GM23338 (cell line): ENCODE measurements around the gene VPS50.

Experiments used
- CREB1 ChIP-seq: fragments of 250-450 bp; sonication (Bioruptor Pico); IDR thresholded peaks from 2 replicates; pipeline ENCODE4 v1.5.0; 2020; ENCODE audit warnings: low read depth, mild to moderate bottlenecking, moderate library complexity
- EZH2 ChIP-seq: fragments of 200-600 bp; sonication (generic); IDR thresholded peaks from one replicate; pipeline ENCODE4 v1.8.0; 2017; ENCODE audit warnings: antibody characterized with exemption, mild to moderate bottlenecking, low read depth; ENCODE audit not compliant: unreplicated experiment
- EZH2phosphoT487 ChIP-seq: fragments of 200-600 bp; sonication (generic); IDR thresholded peaks from one replicate; pipeline ENCODE4 v1.8.1; 2018; ENCODE audit warnings: antibody characterized with exemption; ENCODE audit not compliant: unreplicated experiment
- JUNB ChIP-seq: IDR thresholded peaks from one replicate; pipeline ENCODE4 v1.6.1; 2016; ENCODE audit warnings: antibody characterized with exemption; ENCODE audit not compliant: unreplicated experiment
- NANOG ChIP-seq: IDR thresholded peaks from 2 replicates; pipeline ENCODE4 v1.6.1; 2016; ENCODE audit warnings: antibody characterized with exemption, borderline replicate concordance
- POLR2AphosphoS5 ChIP-seq: IDR thresholded peaks from 2 replicates; pipeline ENCODE4 v1.6.1; 2016; ENCODE audit warnings: antibody characterized with exemption, low read depth
- STAT1 ChIP-seq: IDR thresholded peaks from one replicate; pipeline ENCODE4 v1.6.1; 2016; ENCODE audit warnings: antibody characterized with exemption; ENCODE audit not compliant: unreplicated experiment
- ZNF114 ChIP-seq: fragments of 250-450 bp; sonication (Bioruptor Pico); IDR thresholded peaks from 2 replicates; pipeline ENCODE4 v1.5.0; 2020; ENCODE audit warnings: mild to moderate bottlenecking, moderate library complexity
- ZNF331 ChIP-seq: fragments of 250-450 bp; sonication (Bioruptor Pico); IDR thresholded peaks from 2 replicates; pipeline ENCODE4 v1.5.0; 2020; ENCODE audit warnings: low read depth, mild to moderate bottlenecking, moderate library complexity
- TF ChIP-seq, protein P1 (sequence below): IDR thresholded peaks from 2 replicates; pipeline ENCODE4 v1.6.1; 2016; ENCODE audit warnings: antibody characterized with exemption
- TF ChIP-seq, protein P2 (sequence below), 2 experiments: fragments of 200-600 bp in 1 of 2; sonication (generic) in 1 of 2; conservative IDR thresholded peaks; 2 replicates each; pipeline versions ENCODE4 v1.5.1 to v1.6.1; 2016 to 2017; ENCODE audit warnings: antibody characterized with exemption in 2 of 2, low read depth in 2 of 2, mild to moderate bottlenecking in 2 of 2, moderate library complexity in 1 of 2
- TF ChIP-seq, protein P3 (sequence below): fragments of 250-450 bp; sonication (Bioruptor Pico); IDR thresholded peaks from 2 replicates; pipeline ENCODE4 v1.5.0; 2020; ENCODE audit warnings: mild to moderate bottlenecking, moderate library complexity
- TF ChIP-seq, protein P4 (sequence below): IDR thresholded peaks from one replicate; pipeline ENCODE4 v1.6.1; 2018; ENCODE audit warnings: antibody characterized with exemption; ENCODE audit not compliant: unreplicated experiment

DNA sequence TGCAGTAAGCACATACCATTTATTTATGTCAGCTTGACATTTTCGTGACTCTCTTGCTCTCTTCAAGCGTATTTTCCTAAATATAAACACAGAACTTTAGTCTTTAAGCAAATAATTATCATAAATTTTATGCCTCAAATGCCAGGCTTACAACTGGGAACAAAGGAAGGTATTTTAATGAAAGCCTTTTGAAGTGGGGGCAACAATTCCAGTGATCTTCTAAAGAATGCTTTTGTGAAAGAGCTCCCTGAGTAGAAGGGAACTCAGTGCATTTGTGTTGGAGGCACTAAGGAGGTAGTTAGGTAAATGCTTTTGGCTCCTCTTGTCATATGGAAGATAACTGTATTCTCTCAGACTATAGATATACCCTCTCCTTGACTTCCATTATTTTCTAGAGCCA, 104.9 kb downstream of the VPS50 start:
- TF ChIP-seq, protein P1, sequence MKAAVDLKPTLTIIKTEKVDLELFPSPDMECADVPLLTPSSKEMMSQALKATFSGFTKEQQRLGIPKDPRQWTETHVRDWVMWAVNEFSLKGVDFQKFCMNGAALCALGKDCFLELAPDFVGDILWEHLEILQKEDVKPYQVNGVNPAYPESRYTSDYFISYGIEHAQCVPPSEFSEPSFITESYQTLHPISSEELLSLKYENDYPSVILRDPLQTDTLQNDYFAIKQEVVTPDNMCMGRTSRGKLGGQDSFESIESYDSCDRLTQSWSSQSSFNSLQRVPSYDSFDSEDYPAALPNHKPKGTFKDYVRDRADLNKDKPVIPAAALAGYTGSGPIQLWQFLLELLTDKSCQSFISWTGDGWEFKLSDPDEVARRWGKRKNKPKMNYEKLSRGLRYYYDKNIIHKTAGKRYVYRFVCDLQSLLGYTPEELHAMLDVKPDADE, result no peak
- TF ChIP-seq, protein P2, sequence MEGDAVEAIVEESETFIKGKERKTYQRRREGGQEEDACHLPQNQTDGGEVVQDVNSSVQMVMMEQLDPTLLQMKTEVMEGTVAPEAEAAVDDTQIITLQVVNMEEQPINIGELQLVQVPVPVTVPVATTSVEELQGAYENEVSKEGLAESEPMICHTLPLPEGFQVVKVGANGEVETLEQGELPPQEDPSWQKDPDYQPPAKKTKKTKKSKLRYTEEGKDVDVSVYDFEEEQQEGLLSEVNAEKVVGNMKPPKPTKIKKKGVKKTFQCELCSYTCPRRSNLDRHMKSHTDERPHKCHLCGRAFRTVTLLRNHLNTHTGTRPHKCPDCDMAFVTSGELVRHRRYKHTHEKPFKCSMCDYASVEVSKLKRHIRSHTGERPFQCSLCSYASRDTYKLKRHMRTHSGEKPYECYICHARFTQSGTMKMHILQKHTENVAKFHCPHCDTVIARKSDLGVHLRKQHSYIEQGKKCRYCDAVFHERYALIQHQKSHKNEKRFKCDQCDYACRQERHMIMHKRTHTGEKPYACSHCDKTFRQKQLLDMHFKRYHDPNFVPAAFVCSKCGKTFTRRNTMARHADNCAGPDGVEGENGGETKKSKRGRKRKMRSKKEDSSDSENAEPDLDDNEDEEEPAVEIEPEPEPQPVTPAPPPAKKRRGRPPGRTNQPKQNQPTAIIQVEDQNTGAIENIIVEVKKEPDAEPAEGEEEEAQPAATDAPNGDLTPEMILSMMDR (conservative IDR thresholded peaks at IDR 0.05; ENCODE audit: low read depth in 2 of 2), result no peak
- no peak for TF ChIP-seq CREB1
- TF ChIP-seq, protein P3, sequence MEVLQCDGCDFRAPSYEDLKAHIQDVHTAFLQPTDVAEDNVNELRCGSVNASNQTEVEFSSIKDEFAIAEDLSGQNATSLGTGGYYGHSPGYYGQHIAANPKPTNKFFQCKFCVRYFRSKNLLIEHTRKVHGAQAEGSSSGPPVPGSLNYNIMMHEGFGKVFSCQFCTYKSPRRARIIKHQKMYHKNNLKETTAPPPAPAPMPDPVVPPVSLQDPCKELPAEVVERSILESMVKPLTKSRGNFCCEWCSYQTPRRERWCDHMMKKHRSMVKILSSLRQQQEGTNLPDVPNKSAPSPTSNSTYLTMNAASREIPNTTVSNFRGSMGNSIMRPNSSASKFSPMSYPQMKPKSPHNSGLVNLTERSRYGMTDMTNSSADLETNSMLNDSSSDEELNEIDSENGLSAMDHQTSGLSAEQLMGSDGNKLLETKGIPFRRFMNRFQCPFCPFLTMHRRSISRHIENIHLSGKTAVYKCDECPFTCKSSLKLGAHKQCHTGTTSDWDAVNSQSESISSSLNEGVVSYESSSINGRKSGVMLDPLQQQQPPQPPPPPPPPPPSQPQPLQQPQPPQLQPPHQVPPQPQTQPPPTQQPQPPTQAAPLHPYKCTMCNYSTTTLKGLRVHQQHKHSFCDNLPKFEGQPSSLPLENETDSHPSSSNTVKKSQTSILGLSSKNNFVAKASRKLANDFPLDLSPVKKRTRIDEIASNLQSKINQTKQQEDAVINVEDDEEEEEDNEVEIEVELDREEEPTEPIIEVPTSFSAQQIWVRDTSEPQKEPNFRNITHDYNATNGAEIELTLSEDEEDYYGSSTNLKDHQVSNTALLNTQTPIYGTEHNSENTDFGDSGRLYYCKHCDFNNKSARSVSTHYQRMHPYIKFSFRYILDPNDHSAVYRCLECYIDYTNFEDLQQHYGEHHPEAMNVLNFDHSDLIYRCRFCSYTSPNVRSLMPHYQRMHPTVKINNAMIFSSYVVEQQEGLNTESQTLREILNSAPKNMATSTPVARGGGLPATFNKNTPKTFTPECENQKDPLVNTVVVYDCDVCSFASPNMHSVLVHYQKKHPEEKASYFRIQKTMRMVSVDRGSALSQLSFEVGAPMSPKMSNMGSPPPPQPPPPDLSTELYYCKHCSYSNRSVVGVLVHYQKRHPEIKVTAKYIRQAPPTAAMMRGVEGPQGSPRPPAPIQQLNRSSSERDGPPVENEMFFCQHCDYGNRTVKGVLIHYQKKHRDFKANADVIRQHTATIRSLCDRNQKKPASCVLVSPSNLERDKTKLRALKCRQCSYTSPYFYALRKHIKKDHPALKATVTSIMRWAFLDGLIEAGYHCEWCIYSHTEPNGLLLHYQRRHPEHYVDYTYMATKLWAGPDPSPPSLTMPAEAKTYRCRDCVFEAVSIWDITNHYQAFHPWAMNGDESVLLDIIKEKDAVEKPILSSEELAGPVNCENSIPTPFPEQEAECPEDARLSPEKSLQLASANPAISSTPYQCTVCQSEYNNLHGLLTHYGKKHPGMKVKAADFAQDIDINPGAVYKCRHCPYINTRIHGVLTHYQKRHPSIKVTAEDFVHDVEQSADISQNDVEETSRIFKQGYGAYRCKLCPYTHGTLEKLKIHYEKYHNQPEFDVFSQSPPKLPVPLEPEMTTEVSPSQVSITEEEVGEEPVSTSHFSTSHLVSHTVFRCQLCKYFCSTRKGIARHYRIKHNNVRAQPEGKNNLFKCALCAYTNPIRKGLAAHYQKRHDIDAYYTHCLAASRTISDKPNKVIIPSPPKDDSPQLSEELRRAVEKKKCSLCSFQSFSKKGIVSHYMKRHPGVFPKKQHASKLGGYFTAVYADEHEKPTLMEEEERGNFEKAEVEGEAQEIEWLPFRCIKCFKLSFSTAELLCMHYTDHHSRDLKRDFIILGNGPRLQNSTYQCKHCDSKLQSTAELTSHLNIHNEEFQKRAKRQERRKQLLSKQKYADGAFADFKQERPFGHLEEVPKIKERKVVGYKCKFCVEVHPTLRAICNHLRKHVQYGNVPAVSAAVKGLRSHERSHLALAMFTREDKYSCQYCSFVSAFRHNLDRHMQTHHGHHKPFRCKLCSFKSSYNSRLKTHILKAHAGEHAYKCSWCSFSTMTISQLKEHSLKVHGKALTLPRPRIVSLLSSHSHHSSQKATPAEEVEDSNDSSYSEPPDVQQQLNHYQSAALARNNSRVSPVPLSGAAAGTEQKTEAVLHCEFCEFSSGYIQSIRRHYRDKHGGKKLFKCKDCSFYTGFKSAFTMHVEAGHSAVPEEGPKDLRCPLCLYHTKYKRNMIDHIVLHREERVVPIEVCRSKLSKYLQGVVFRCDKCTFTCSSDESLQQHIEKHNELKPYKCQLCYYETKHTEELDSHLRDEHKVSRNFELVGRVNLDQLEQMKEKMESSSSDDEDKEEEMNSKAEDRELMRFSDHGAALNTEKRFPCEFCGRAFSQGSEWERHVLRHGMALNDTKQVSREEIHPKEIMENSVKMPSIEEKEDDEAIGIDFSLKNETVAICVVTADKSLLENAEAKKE, result no peak
- TF ChIP-seq EZH2, result no peak
- no peak for TF ChIP-seq POLR2AphosphoS5
- TF ChIP-seq STAT1, result no peak
- TF ChIP-seq EZH2phosphoT487, result no peak
- TF ChIP-seq, protein P4, sequence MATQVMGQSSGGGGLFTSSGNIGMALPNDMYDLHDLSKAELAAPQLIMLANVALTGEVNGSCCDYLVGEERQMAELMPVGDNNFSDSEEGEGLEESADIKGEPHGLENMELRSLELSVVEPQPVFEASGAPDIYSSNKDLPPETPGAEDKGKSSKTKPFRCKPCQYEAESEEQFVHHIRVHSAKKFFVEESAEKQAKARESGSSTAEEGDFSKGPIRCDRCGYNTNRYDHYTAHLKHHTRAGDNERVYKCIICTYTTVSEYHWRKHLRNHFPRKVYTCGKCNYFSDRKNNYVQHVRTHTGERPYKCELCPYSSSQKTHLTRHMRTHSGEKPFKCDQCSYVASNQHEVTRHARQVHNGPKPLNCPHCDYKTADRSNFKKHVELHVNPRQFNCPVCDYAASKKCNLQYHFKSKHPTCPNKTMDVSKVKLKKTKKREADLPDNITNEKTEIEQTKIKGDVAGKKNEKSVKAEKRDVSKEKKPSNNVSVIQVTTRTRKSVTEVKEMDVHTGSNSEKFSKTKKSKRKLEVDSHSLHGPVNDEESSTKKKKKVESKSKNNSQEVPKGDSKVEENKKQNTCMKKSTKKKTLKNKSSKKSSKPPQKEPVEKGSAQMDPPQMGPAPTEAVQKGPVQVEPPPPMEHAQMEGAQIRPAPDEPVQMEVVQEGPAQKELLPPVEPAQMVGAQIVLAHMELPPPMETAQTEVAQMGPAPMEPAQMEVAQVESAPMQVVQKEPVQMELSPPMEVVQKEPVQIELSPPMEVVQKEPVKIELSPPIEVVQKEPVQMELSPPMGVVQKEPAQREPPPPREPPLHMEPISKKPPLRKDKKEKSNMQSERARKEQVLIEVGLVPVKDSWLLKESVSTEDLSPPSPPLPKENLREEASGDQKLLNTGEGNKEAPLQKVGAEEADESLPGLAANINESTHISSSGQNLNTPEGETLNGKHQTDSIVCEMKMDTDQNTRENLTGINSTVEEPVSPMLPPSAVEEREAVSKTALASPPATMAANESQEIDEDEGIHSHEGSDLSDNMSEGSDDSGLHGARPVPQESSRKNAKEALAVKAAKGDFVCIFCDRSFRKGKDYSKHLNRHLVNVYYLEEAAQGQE, result no peak
- TF ChIP-seq ZNF331 (CRISPR knock-in tag), result no peak
- TF ChIP-seq JUNB, result no peak
- TF ChIP-seq NANOG, result no peak
- TF ChIP-seq ZNF114 (CRISPR knock-in tag), result no peak
